NCI-H2227 (cell line): ENCODE data around the gene NCOA1.

Source experiments
- DNase-seq: peaks from one replicate; lab custom pipeline; 2025; ENCODE audit not compliant: unreplicated experiment; lab: John Stamatoyannopoulos, UW

The NCOA1 gene

GRCh38 chr2:24725956-24726355 is 234.9 kb downstream of the NCOA1 start:
- no peak for DNase-seq

GRCh38 chr2:24730481-24730880 is 239.4 kb downstream of the NCOA1 start:
- no peak for DNase-seq

GRCh38 chr2:24731040-24731439 is 240.0 kb downstream of the NCOA1 start:
- DNase-seq, result no peak

- no peak for DNase-seq
Observed at GRCh38 chr2:24731923-24732322, 240.9 kb downstream of the NCOA1 start.

- no peak for DNase-seq
Observed at GRCh38 chr2:24734741-24735140, 243.7 kb downstream of the NCOA1 start.

GRCh38 chr2:24739354-24740025 is 248.4 kb downstream of the NCOA1 start:
- DNase-seq, result no peak

GRCh38 chr2:24740142-24740541 is 249.1 kb downstream of the NCOA1 start:
- DNase-seq, result no peak

GRCh38 chr2:24742730-24743129 is 251.7 kb downstream of the NCOA1 start:
- DNase-seq, result no peak

GRCh38 chr2:24743924-24744323 is 252.9 kb downstream of the NCOA1 start:
- no peak for DNase-seq

GRCh38 chr2:24744356-24744755 is 253.3 kb downstream of the NCOA1 start:
- DNase-seq, result no peak

GRCh38 chr2:24745825-24746224 is 254.8 kb downstream of the NCOA1 start:
- DNase-seq, result no peak

GRCh38 chr2:24747299-24747698 is 256.2 kb downstream of the NCOA1 start:
- DNase-seq, result no peak

GRCh38 chr2:24749069-24749691 is 258.1 kb downstream of the NCOA1 start:
- DNase-seq, result no peak

GRCh38 chr2:24754985-24755705 is 264.1 kb downstream of the NCOA1 start:
- DNase-seq, result no peak

GRCh38 chr2:24756789-24757188 is 265.7 kb downstream of the NCOA1 start:
- no peak for DNase-seq

- DNase-seq, result no peak
Observed at GRCh38 chr2:24761866-24762265, 270.8 kb downstream of the NCOA1 start.

- DNase-seq, result no peak
Observed at GRCh38 chr2:24762518-24762917, 271.5 kb downstream of the NCOA1 start.

GRCh38 chr2:24763843-24764242 is 272.8 kb downstream of the NCOA1 start:
- no peak for DNase-seq

- DNase-seq, result no peak
Observed at GRCh38 chr2:24766609-24767008, 275.6 kb downstream of the NCOA1 start.

- no peak for DNase-seq
Observed at GRCh38 chr2:24768013-24768412, 277.0 kb downstream of the NCOA1 start.

- DNase-seq, result no peak
Observed at GRCh38 chr2:24768601-24769000, 277.5 kb downstream of the NCOA1 start.

- DNase-seq, result no peak
Observed at GRCh38 chr2:24771061-24771460, 280.0 kb downstream of the NCOA1 start.
